ENCODE data around the gene LRAT.

LRAT gene

DNA sequence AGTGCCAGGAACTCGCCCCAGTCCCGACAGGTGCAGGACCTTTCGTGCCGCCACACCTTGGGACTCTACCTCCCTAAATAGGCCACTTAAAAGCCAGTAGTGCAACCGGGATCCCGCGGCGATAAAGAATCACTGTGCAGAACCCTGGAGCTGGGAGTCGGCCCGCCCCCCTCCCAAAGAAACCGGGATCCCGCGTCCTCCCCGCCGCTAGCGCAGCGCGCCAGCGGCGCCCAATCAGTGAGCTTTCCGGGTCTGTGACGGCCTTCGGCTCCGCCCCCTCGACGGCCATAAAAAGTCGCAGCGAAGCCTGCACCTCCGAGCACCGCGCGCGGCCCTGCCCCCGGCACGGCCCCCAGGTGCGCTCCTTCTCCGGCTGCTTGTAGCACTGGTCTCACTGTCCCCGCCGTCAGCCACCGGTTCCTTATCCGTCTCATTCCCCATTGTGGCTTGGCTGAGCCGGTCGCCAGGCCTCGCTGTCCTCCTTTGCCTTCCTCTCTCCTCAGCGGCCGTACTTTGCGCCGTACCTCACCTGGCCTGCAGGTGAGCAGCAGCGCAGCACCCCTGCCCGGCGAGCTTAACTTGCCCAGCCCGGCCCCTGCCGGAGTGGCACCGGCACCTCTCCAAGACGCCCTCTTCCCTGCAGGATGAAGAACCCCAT, at the start of gene LRAT:
Gene LRAT (plus strand): TSS at position 318 of the 658 bp plus-strand sequence. CDS start 327 bp downstream, at position 645.
- TF ChIP-seq, protein P1, sequence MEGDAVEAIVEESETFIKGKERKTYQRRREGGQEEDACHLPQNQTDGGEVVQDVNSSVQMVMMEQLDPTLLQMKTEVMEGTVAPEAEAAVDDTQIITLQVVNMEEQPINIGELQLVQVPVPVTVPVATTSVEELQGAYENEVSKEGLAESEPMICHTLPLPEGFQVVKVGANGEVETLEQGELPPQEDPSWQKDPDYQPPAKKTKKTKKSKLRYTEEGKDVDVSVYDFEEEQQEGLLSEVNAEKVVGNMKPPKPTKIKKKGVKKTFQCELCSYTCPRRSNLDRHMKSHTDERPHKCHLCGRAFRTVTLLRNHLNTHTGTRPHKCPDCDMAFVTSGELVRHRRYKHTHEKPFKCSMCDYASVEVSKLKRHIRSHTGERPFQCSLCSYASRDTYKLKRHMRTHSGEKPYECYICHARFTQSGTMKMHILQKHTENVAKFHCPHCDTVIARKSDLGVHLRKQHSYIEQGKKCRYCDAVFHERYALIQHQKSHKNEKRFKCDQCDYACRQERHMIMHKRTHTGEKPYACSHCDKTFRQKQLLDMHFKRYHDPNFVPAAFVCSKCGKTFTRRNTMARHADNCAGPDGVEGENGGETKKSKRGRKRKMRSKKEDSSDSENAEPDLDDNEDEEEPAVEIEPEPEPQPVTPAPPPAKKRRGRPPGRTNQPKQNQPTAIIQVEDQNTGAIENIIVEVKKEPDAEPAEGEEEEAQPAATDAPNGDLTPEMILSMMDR (IDR thresholded peaks at IDR 0.05) = no peak

DNA sequence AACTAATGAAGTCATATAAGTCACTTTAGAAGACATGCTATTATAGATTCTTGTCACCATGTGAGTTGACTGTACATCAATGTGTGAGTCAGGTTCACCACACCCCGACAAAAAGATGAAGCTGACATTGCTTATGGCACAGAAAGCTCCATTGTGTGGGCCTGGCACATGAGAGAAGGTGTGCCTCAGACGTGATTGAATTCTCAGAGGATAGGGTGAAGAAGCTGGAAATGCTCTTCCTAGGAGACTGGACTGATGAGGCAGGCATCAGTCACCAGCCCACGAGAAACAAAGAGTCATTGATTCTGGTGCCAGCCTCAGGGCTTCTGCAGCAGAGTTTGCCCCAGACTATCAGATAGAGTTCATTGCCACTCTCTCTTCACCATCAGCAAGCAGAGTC, 35.9 kb upstream of the LRAT start:
- Histone ChIP-seq H3K27ac (no peak overlapping the region), H3K4me1 (ENCODE audit: control insufficient read depth in 1 of 2, insufficient read depth in 1 of 2, low read depth in 1 of 2, low read length in 1 of 2) (no peaks in the 10 kb centered on the region), H3K36me3 (no peaks in the 10 kb centered on the region), H3K9me3 (no peaks in the 10 kb centered on the region), H3K27me3 (no peaks in the 10 kb centered on the region), H3K4me3 (ENCODE audit: low read depth in 1 of 2, low read length in 1 of 2) (no peak overlapping the region)
- TF ChIP-seq, protein P1 (IDR thresholded peaks at IDR 0.05) = no peak

More for the DNA sequence above, at the start of gene LRAT:
- Histone ChIP-seq H3K36me3 (no peaks in the 10 kb centered on the region), H3K9me3 (no peaks in the 10 kb centered on the region), H3K27ac (no peak within 1 kb of the TSS), H3K4me3 (ENCODE audit: low read depth in 1 of 2, low read length in 1 of 2) (peak within 1 kb of the TSS; percentile 29 to 51), H3K27me3 (peaks cover 99% of the 10 kb centered on the region), H3K4me1 (ENCODE audit: control insufficient read depth in 1 of 2, insufficient read depth in 1 of 2, low read depth in 1 of 2, low read length in 1 of 2) (peaks cover 0 to 5% of the 10 kb centered on the region in 2 experiments)

DNA sequence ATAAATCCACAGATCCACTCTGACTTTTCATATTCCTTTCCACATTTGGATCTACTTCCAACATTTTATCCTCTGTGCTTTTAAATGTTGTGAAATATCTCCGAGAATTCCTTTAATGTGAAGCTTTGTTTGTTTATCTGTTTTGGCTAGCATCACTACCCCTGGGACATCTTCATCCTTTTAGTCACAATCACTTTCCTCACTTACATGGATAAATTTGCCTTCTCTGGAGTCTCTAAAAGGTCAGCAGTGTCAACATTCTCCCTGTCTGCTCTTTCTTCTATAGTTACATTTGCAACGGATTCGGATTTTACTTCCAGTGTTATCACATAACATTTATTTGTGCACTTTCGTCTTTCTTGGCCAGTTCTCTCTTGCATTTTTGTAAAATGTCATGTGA, 34.2 kb upstream of the LRAT start:
- no peaks in the 10 kb centered on the region for H3K9me3 ChIP-seq
- no peak overlapping the region for H3K27ac ChIP-seq
- no peaks in the 10 kb centered on the region for H3K27me3 ChIP-seq
- H3K36me3 ChIP-seq = no peaks in the 10 kb centered on the region
- no peak overlapping the region for H3K4me3 ChIP-seq (ENCODE audit: low read depth in 1 of 2, low read length in 1 of 2)
- no peaks in the 10 kb centered on the region for H3K4me1 ChIP-seq (ENCODE audit: control insufficient read depth in 1 of 2, insufficient read depth in 1 of 2, low read depth in 1 of 2, low read length in 1 of 2)
- TF ChIP-seq, protein P1 (IDR thresholded peaks at IDR 0.05) = no peak

DNA sequence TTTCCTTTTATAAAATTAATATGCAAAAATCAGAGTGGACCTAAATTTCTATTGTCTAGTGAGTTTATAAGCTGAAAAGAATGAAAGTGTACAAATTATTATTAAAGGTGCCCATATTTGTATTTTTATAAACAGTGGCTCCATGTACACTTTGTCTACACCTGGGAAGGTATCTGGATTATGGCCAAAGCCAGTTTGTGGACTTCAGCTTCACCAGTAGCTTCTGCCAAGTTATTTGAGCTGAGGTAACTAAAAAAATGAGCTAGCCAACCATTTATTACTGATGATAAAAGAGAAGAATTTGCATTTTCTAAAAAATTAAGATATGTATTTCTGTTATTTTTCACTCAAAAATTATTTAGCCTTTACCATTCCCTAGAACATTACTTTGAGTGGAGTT, 32.3 kb upstream of the LRAT start:
- Histone ChIP-seq H3K27me3 (no peaks in the 10 kb centered on the region), H3K9me3 (no peaks in the 10 kb centered on the region), H3K4me1 (ENCODE audit: control insufficient read depth in 1 of 2, insufficient read depth in 1 of 2, low read depth in 1 of 2, low read length in 1 of 2) (no peaks in the 10 kb centered on the region), H3K27ac (no peak overlapping the region), H3K4me3 (ENCODE audit: low read depth in 1 of 2, low read length in 1 of 2) (no peak overlapping the region), H3K36me3 (no peaks in the 10 kb centered on the region)
- TF ChIP-seq, protein P1 (IDR thresholded peaks at IDR 0.05) = no peak

DNA sequence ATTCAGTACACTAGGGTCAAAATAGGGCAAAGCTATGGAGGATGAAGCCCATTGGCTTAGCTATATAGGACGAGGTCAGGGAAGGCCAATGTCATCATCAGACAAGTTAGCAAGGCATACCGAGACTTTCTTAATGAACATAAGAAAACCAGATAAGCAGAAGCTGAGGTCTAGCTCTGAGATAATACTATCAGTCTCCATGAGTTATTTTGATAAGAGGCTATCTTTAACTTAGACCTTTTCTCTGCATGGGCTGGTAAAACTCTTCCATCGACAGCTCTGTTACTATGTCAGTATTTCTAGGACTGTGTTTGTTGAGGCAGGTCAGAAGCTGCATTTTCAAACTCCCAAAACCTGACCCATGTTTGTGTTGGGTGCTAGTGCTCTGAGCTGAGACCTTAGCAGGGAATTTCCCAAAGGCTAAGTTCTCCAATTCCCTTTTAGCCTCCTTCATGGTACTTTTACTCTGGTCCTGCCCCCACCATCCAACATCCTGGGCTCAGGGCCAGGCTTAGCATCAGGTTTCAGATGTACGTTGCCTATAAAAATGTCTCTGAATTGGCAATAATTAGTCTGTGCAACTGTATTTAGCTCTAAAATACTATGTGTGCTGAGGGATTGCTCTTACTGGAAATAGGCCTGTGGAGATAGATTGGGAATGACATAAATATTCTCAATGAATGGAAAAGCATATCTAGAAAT, 29.3 kb upstream of the LRAT start:
- TF ChIP-seq, protein P1 (IDR thresholded peaks at IDR 0.05) = no peak
- H3K9me3 ChIP-seq = no peaks in the 10 kb centered on the region
- no peaks in the 10 kb centered on the region for H3K36me3 ChIP-seq
- H3K27ac ChIP-seq = no peak overlapping the region
- no peaks in the 10 kb centered on the region for H3K4me1 ChIP-seq (ENCODE audit: control insufficient read depth in 1 of 2, insufficient read depth in 1 of 2, low read depth in 1 of 2, low read length in 1 of 2)
- no peaks in the 10 kb centered on the region for H3K27me3 ChIP-seq
- H3K4me3 ChIP-seq (ENCODE audit: low read depth in 1 of 2, low read length in 1 of 2) = no peak overlapping the region

All from neutrophil (primary cell).